GM23248 (cell line): ENCODE data around the gene ALK.

ENCODE experiments used
- EZH2 ChIP-seq: fragments of 200-600 bp; sonication (generic); IDR thresholded peaks from 2 replicates; pipeline ENCODE4 v1.6.1; 2018; ENCODE audit warnings: antibody characterized with exemption, mild to moderate bottlenecking; ENCODE audit not compliant: insufficient read depth, poor library complexity, severe bottlenecking
- EZH2phosphoT487 ChIP-seq: fragments of 200-600 bp; sonication (generic); IDR thresholded peaks from 2 replicates; pipeline ENCODE4 v1.6.1; 2018; ENCODE audit warnings: antibody characterized with exemption, moderate library complexity, mild to moderate bottlenecking, low read depth; ENCODE audit not compliant: insufficient read depth

- TF ChIP-seq EZH2 (no peak), EZH2phosphoT487 (no peak)
These were observed 161.4 kb downstream of the ALK start for GRCh38 chr2:29760008-29760407.
